Measurements from ENCODE around the gene FIZ1.
"Not testable (repeated sequence)": the region's sequence is repeated elsewhere in the genome, so short reads cannot be mapped to it uniquely, and the experiment has no call there.

The FIZ1 gene

GRCh38 chr19:55586976-55587668 is 12.2 kb downstream of the FIZ1 start:
- H3K27me3 ChIP-seq (ENCODE audit: control insufficient read depth, insufficient read depth, low read length), result no peaks in the 10 kb centered on the region
- H3K4me3 ChIP-seq (ENCODE audit: low read length), result peak overlapping the region; percentile 53
- peak overlapping the region; percentile 33 for H3K9ac ChIP-seq (ENCODE audit: low read length)
- H3K4me1 ChIP-seq (ENCODE audit: control insufficient read depth, low read depth, low read length), result peaks cover 14% of the 10 kb centered on the region
- H3K9me3 ChIP-seq (ENCODE audit: control insufficient read depth, low read depth, low read length), result no peaks in the 10 kb centered on the region
- H3K36me3 ChIP-seq (ENCODE audit: control insufficient read depth, low read depth, low read length), result peaks cover 4% of the 10 kb centered on the region
- no peak overlapping the region for H3K27ac ChIP-seq (ENCODE audit: low read length)

DNA sequence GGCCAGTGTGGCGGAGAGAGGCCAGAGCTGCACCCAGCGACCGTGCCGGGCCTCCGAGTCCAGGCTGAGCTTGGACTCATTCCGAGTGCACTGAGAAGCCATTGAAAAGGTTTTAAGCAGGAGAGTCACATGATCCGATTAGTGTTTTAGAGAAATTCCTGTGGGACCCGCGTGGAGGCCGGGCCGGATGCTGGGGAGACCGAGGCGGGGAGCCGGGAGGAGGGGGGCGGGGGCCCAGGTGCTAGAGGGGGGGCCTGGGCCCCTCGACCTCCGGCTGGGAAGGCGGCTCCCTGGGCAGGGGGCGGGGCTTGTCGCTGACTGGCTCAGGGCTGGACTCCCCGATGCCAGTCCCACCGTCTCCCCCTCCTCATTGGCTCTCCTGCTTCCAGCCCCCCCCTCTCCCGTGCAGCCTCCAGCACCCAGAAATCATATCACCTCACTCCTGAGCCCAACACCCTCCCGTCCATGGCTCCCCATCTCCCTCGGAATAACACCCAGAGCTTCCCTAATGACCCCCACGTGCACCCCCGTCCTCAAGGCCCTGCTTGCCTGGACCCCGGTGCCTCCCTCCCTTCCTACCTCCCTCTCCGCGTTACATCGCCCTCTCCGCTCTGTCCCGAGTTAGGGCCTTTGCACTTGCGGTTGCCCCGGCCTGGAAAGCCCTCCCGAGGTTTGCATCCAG is 13.5 kb downstream of the FIZ1 start:
- Histone ChIP-seq H3K27me3 (ENCODE audit: control insufficient read depth, insufficient read depth, low read length) (no peaks in the 10 kb centered on the region), H3K9me3 (ENCODE audit: control insufficient read depth, low read depth, low read length) (no peaks in the 10 kb centered on the region), H3K27ac (ENCODE audit: low read length) (no peak overlapping the region), H3K36me3 (ENCODE audit: control insufficient read depth, low read depth, low read length) (no peaks in the 10 kb centered on the region), H3K4me1 (ENCODE audit: control insufficient read depth, low read depth, low read length) (peaks cover 14% of the 10 kb centered on the region), H3K4me3 (ENCODE audit: low read length) (peak overlapping the region; percentile 61), H3K9ac (ENCODE audit: low read length) (no peak overlapping the region)

DNA sequence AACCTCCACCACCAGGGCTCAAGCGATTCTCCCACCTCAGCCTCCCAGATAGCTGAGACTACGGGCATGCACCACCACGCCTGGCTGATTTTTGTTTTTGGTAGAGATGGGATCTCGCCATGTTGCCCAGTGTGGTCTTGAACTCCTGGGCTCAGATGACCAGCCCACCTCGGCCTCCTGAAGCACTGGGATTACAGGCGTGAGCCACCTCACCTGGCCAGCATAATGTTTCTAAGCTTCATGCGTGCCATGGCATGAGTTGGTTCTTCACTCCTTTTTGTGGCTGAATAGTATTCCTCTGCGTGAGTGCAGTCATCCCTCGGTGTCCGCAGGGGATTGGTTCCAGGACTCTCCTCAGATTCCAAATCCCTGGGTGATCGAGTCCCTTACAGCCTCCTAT is 14.4 kb downstream of the FIZ1 start:
- H3K36me3 ChIP-seq (ENCODE audit: control insufficient read depth, low read depth, low read length), result no peaks in the 10 kb centered on the region
- H3K4me1 ChIP-seq (ENCODE audit: control insufficient read depth, low read depth, low read length), result peaks cover 9% of the 10 kb centered on the region
- no peak overlapping the region for H3K4me3 ChIP-seq (ENCODE audit: low read length)
- H3K27me3 ChIP-seq (ENCODE audit: control insufficient read depth, insufficient read depth, low read length), result no peaks in the 10 kb centered on the region
- H3K27ac ChIP-seq (ENCODE audit: low read length), result no peak overlapping the region
- H3K9me3 ChIP-seq (ENCODE audit: control insufficient read depth, low read depth, low read length), result no peaks in the 10 kb centered on the region
- no peak overlapping the region for H3K9ac ChIP-seq (ENCODE audit: low read length)

DNA sequence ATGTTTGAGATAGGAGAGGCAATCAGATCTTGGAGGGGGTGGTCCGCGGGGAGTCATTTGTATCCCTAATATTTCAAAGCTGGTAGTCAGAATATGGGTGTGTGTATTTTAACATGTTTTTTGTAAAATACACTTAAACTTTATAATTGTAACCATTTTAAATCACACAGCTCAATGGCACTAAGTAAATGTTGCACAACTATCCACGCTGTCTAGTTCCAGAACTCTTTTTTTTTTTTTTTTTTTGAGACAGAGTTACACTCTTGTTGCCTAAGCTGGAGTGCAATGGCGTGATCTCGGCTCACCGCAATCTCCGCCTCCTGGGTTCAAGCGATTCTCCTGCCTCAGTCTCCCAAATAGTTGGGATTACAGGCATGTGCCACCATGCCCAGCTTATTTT is 15.4 kb downstream of the FIZ1 start:
- H3K4me3 ChIP-seq (ENCODE audit: low read length); H3K27me3 ChIP-seq (ENCODE audit: control insufficient read depth, insufficient read depth, low read length); H3K36me3 ChIP-seq (ENCODE audit: control insufficient read depth, low read depth, low read length); H3K9me3 ChIP-seq (ENCODE audit: control insufficient read depth, low read depth, low read length); H3K4me1 ChIP-seq (ENCODE audit: control insufficient read depth, low read depth, low read length); H3K9ac ChIP-seq (ENCODE audit: low read length); H3K27ac ChIP-seq (ENCODE audit: low read length): not testable (repeated sequence)

- H3K27ac ChIP-seq (ENCODE audit: low read length); H3K27me3 ChIP-seq (ENCODE audit: control insufficient read depth, insufficient read depth, low read length); H3K9ac ChIP-seq (ENCODE audit: low read length); H3K9me3 ChIP-seq (ENCODE audit: control insufficient read depth, low read depth, low read length); H3K36me3 ChIP-seq (ENCODE audit: control insufficient read depth, low read depth, low read length); H3K4me3 ChIP-seq (ENCODE audit: low read length); H3K4me1 ChIP-seq (ENCODE audit: control insufficient read depth, low read depth, low read length): not testable (repeated sequence)
Measured at GRCh38 chr19:55582284-55582683, 17.0 kb downstream of the FIZ1 start.

GRCh38 chr19:55581823-55582223 is 17.5 kb downstream of the FIZ1 start:
- Histone ChIP-seq H3K9ac (ENCODE audit: low read length) (no peak overlapping the region), H3K27ac (ENCODE audit: low read length) (no peak overlapping the region), H3K9me3 (ENCODE audit: control insufficient read depth, low read depth, low read length) (no peaks in the 10 kb centered on the region), H3K27me3 (ENCODE audit: control insufficient read depth, insufficient read depth, low read length) (no peaks in the 10 kb centered on the region), H3K36me3 (ENCODE audit: control insufficient read depth, low read depth, low read length) (peaks cover 6% of the 10 kb centered on the region), H3K4me1 (ENCODE audit: control insufficient read depth, low read depth, low read length) (peaks cover 6% of the 10 kb centered on the region), H3K4me3 (ENCODE audit: low read length) (no peak overlapping the region)

- peak overlapping the region; percentile 82 for H3K4me3 ChIP-seq (ENCODE audit: low read length)
- H3K4me1 ChIP-seq (ENCODE audit: control insufficient read depth, low read depth, low read length), result peaks cover 6% of the 10 kb centered on the region
- H3K27ac ChIP-seq (ENCODE audit: low read length), result no peak overlapping the region
- no peak overlapping the region for H3K9ac ChIP-seq (ENCODE audit: low read length)
- no peaks in the 10 kb centered on the region for H3K27me3 ChIP-seq (ENCODE audit: control insufficient read depth, insufficient read depth, low read length)
- H3K9me3 ChIP-seq (ENCODE audit: control insufficient read depth, low read depth, low read length), result no peaks in the 10 kb centered on the region
- H3K36me3 ChIP-seq (ENCODE audit: control insufficient read depth, low read depth, low read length), result peaks cover 8% of the 10 kb centered on the region
Measured at GRCh38 chr19:55581145-55581822, 18.0 kb downstream of the FIZ1 start.

GRCh38 chr19:55580628-55581144 is 18.6 kb downstream of the FIZ1 start, which contains the start of gene ZNF579:
Gene ZNF579 (minus strand): TSS chr19:55580848. CDS start chr19:55579639, 1,209 bp downstream.
- H3K4me1 ChIP-seq (ENCODE audit: control insufficient read depth, low read depth, low read length), result peaks cover 4% of the 10 kb centered on the region
- H3K36me3 ChIP-seq (ENCODE audit: control insufficient read depth, low read depth, low read length), result peaks cover 8% of the 10 kb centered on the region
- H3K9ac ChIP-seq (ENCODE audit: low read length), result peak within 1 kb of the TSS; percentile 84
- H3K4me3 ChIP-seq (ENCODE audit: low read length), result peak within 1 kb of the TSS; percentile 82
- no peaks in the 10 kb centered on the region for H3K27me3 ChIP-seq (ENCODE audit: control insufficient read depth, insufficient read depth, low read length)
- no peak within 1 kb of the TSS for H3K27ac ChIP-seq (ENCODE audit: low read length)
- H3K9me3 ChIP-seq (ENCODE audit: control insufficient read depth, low read depth, low read length), result no peaks in the 10 kb centered on the region

DNA sequence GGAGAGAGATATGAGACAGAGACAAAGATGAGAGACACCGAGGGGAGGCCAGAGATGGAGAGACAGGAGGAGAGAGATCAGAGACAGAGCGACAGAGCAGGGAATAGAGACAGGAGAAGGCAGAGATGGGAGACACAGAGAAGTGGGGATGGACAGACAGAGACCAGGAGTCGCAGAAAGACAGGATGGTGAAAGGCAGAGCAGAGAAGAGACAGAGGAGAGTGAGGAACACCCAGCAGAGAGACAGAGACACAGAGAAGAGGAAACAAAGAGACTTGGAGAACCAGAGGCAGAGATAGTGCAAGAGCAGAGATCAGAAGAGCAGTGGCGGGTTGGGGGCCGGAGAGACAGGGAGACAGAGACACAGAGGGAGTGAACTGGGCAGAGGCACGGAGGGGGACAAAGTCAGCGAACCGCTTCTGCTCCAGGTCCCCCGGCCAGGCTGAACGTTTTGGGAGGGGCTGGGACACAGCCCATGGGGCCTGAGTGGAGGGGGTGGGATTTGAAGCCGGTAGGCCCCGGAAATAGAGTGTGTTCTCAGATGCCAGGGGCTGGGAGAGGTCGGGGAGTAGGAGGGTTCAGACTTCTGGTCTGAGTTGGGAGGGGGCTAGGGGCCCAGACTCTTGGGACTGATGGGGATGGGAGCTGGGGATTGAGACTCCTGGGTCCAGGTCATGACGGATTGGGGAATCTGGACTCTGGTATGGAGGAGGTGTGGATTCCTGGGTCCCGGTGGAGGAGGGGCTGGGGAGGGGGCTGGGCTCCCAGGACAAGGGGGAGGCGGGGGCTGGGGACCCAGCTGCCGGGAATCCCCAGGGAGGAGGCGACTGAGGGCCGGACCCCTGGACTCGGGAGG is 19.3 kb downstream of the FIZ1 start:
- Histone ChIP-seq H3K36me3 (ENCODE audit: control insufficient read depth, low read depth, low read length) (peaks cover 8% of the 10 kb centered on the region), H3K9me3 (ENCODE audit: control insufficient read depth, low read depth, low read length) (no peaks in the 10 kb centered on the region), H3K4me1 (ENCODE audit: control insufficient read depth, low read depth, low read length) (no peaks in the 10 kb centered on the region), H3K27me3 (ENCODE audit: control insufficient read depth, insufficient read depth, low read length) (no peaks in the 10 kb centered on the region), H3K4me3 (ENCODE audit: low read length) (peak overlapping the region; percentile 82), H3K9ac (ENCODE audit: low read length) (peak overlapping the region; percentile 84), H3K27ac (ENCODE audit: low read length) (no peak overlapping the region)

- Histone ChIP-seq H3K9ac (ENCODE audit: low read length) (peak overlapping the region; percentile 84), H3K4me1 (ENCODE audit: control insufficient read depth, low read depth, low read length) (no peaks in the 10 kb centered on the region), H3K27me3 (ENCODE audit: control insufficient read depth, insufficient read depth, low read length) (no peaks in the 10 kb centered on the region), H3K36me3 (ENCODE audit: control insufficient read depth, low read depth, low read length) (peaks cover 8% of the 10 kb centered on the region), H3K9me3 (ENCODE audit: control insufficient read depth, low read depth, low read length) (no peaks in the 10 kb centered on the region), H3K4me3 (ENCODE audit: low read length) (peak overlapping the region; percentile 82), H3K27ac (ENCODE audit: low read length) (no peak overlapping the region)
Measured at GRCh38 chr19:55578761-55579747, 20.3 kb downstream of the FIZ1 start.
